NB4 (cell line): ENCODE data around the gene TC2N.

ENCODE experiments used
- DNase-seq: peaks from one replicate; pipeline ENCODE4 v3.0.0; 2010; ENCODE audit warnings: low read depth
- H3K4me3 ChIP-seq: one replicate; pipeline ENCODE4 v1.5.1; 2011; ENCODE audit warnings: mild to moderate bottlenecking, low read depth, low read length, moderate library complexity
- MAX ChIP-seq: IDR thresholded peaks from 2 replicates; pipeline ENCODE4 v1.6.1; 2011; ENCODE audit warnings: low read depth, low read length
- MYC ChIP-seq: IDR thresholded peaks from 2 replicates; pipeline ENCODE4 v1.6.1; 2011; ENCODE audit warnings: low read depth, low read length
- POLR2A ChIP-seq: IDR thresholded peaks from 2 replicates; pipeline ENCODE4 v1.6.1; 2011; ENCODE audit warnings: mild to moderate bottlenecking; ENCODE audit not compliant: insufficient read length; ENCODE audit errors: extremely low read depth
- TF ChIP-seq, protein P1 (sequence below): IDR thresholded peaks from one replicate; pipeline ENCODE4 v1.5.1; 2012; ENCODE audit warnings: low read depth, low read length

Gene TC2N

GRCh38 chr14:91834571-91834970 lies 32.8 kb downstream of the TC2N start:
- DNase-seq = no peak
- TF ChIP-seq MYC = no peak
- TF ChIP-seq, protein P1, sequence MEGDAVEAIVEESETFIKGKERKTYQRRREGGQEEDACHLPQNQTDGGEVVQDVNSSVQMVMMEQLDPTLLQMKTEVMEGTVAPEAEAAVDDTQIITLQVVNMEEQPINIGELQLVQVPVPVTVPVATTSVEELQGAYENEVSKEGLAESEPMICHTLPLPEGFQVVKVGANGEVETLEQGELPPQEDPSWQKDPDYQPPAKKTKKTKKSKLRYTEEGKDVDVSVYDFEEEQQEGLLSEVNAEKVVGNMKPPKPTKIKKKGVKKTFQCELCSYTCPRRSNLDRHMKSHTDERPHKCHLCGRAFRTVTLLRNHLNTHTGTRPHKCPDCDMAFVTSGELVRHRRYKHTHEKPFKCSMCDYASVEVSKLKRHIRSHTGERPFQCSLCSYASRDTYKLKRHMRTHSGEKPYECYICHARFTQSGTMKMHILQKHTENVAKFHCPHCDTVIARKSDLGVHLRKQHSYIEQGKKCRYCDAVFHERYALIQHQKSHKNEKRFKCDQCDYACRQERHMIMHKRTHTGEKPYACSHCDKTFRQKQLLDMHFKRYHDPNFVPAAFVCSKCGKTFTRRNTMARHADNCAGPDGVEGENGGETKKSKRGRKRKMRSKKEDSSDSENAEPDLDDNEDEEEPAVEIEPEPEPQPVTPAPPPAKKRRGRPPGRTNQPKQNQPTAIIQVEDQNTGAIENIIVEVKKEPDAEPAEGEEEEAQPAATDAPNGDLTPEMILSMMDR = no peak
- no peak for TF ChIP-seq MAX
- no peak for TF ChIP-seq POLR2A
- H3K4me3 ChIP-seq = no peak overlapping the region

- no peak for TF ChIP-seq MAX
- TF ChIP-seq, protein P1 = no peak
- no peak for TF ChIP-seq MYC
- TF ChIP-seq POLR2A = no peak
- no peak for DNase-seq
- no peak overlapping the region for H3K4me3 ChIP-seq
Observed at GRCh38 chr14:91831337-91831736, 36.0 kb downstream of the TC2N start.

- no peak for DNase-seq
- H3K4me3 ChIP-seq = no peak overlapping the region
- TF ChIP-seq MYC = no peak
- no peak for TF ChIP-seq MAX
- TF ChIP-seq, protein P1 = no peak
- TF ChIP-seq POLR2A = no peak
Observed at GRCh38 chr14:91830777-91831176, 36.6 kb downstream of the TC2N start.

- H3K4me3 ChIP-seq = no peak overlapping the region
- TF ChIP-seq MYC (no peak), MAX (no peak), POLR2A (no peak)
- TF ChIP-seq, protein P1 = no peak
- DNase-seq = no peak
Observed at GRCh38 chr14:91829511-91829910, 37.8 kb downstream of the TC2N start.

GRCh38 chr14:91827746-91828145 lies 39.6 kb downstream of the TC2N start:
- no peak for DNase-seq
- TF ChIP-seq MAX (no peak), MYC (no peak), POLR2A (no peak)
- TF ChIP-seq, protein P1 = no peak
- H3K4me3 ChIP-seq = no peak overlapping the region
